Stimulated activated CD8-positive, alpha-beta memory T cell treated with anti-CD3 and anti-CD28 coated beads, Interleukin-7, amount 100 ng/mL, for 24 hours (primary cell): Measurements from ENCODE around the gene KATNAL2.
"Not testable (repeated sequence)": the region's sequence is repeated elsewhere in the genome, so short reads cannot be mapped to it uniquely, and the experiment has no call there.

ENCODE experiments used
- DNase-seq: peaks from one replicate; pipeline ENCODE4 v3.0.0-alpha.2; 2020; ENCODE audit warnings: low read depth

KATNAL2 gene

DNA sequence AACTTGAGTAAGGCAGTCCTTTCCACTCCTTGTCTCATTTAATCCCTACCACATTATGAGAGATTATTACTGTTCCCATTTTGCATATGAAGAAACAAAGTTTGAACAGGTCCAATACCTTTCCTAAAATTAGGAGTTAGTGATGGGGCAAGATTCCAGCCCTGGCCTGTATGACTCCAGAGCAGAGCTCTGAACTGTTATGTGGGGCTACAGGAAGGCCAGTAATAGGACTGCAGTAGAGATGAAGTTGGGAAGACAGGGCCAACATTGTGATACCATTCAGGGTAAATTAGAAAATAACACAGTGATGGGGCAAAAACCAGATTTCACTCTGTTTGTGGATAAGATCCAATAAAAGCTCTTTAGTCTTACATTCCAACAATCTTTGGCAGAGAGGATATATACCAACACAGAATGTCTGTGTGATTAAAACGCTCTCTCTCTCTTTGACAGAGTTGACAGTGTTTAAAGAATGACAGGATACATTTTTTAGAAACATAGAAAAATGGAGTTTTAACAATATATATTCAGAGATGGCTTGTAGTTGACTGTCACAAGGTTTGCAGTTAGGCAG, 22.7 kb downstream of the KATNAL2 start:
- DNase-seq: no peak

DNA sequence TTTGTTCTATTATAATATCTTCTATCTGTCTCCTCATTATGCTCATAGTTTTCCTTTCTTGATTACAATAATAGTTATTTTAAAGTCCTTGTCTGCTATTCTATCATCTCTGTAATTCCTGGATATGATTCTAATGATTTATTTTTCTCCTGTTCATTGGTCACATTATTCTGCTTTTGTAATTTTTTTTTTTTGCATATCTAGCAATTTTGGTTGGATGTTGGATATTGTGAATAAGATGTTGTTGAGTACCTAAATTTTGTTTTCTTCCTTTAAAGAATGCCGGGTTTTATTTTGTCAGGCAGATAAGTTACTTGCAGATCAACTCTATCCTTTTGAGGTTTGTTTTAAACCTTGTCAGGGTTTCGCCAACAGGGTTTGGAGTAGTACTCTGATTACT, 25.2 kb downstream of the KATNAL2 start:
- no peak for DNase-seq

DNA sequence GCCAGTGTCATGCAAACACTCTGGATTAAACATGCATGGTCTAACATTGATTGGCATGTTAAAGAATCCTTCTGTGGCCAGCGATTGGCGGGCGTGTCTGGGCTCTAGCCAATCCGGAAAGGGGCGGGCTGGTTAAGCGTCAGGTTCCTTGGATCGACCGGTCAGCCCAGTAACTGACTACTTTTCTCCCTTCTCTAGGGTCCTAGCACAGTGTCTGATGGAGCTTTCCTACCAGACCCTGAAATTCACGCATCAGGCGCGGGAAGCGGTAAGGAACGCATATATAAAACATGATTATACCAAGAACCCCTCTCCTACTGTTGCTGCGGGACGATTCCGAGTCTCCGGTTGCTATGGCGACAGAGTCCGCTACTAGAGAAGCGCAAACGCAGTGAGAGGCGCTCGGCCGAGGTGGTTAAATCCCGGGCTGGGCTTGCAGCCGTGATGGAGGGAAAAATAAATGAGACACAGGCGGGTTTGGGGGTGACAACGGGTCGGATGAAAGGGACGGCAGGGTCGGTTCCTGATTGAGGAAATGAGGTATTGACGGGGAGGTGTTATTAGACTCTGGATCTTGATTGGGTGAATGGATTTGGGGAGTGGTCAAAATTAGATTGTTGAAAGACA, 29.4 kb downstream of the KATNAL2 start:
- DNase-seq: peak; percentile 16

DNA sequence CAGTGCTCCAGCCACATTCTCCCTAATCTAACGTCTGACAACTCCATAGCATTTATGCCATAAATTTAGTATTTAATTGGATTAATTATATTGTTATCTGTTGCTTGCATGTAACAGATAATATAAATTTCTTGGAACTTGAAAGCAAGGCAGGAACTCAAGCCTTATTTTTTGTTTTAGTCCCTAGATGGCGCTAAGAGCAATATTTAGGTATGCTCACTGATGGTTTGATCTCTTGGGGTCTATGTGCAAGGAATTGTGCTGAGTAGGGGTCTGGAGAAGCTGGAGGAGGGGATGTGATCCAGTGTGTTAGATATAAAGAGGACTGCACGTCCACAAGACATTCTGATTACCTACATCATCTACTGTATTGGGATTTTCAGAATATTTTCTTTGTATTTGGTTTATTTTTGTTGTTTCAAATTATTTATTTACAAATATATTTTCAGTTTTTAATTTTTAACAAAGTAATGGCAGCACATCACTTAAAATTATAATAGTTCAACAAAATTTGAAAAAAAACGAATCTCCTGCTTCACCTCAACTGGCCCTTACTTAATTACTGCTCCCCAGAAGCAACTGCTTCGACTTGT, 32.8 kb downstream of the KATNAL2 start:
- DNase-seq: no peak

DNA sequence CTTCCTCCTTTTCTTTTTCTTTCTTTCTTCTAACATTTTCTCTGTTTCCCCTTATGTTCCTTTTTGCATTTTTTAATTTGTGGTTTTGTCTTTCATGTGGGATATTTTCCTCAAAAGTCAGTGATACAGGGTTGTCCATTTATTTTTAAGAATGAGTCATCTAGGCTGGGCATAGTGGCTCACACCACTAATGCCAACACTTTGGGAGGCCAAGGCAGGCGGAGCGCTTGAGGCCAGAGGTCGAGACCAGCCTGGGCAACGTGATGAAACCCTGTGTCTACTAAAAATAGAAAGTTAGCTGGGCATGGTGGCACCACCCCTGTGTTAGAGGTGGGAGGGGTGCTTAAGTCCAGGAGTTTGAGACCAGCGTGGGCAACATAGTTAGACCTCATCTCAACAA, 35.8 kb downstream of the KATNAL2 start:
- DNase-seq: no peak

DNA sequence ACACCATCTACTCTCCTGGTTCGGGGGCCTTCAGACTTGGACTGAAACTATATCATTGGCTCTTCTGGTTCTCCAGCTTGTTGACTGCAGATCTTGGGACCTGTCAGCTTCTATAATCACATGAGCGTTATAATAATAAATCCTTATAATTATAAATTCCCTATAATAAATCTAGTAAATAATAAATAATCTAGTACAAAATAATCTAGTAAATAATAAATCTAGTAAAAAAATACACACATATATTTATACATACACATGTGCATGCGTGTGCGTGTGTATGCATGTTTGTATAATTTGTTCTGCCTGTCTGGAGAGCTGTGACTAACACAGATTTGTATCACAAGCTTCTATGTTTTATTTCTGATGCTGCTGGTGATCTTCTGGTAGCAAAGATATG, 40.8 kb downstream of the KATNAL2 start:
- DNase-seq: no peak

DNA sequence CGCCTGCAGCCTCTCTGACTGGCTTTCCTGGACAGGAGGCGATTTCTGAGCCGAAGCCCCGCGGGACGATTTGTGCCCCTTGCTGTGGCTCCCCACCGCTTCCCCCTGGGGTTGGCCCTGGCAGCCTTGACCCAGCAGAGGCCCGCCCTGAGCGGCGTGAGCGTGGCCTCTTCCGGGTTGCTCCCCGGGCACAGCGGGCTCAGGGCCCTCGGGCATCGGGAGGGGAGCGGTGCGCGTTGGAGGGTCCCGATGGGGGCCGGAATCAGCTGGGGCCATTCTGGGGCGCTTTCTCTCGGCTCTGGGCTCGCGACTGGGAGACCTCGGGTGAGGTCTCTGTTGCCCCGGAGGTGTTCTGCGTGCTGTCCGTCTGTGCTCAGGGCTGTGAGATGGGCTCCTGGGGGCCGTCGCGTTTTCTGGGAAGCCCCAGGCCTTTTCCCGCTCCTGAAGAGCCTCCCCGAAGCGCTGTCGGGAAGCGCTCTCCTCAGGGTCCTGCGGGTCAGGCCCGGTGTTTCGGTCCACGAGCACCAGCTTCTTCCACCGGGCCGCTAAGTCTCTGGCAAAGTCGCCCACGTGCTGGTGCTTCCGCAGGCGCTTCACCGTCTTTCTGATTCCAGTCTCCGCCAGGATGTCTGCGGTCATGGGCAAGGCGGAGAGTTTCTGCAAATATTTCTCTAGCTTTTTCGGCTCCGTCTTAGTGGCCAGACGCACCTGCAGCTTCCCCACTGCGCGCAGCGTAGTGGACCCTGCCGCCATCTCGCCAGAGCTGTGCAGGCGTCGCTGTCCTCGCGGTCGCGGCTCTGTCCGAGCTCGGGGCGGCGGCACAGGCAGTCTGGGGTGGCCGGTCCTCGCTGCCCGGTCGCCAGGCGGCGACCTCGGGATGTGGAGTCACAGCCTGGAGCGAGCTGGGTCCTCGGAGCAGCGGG, 46.5 kb downstream of the KATNAL2 start:
- not testable (repeated sequence) for DNase-seq

DNA sequence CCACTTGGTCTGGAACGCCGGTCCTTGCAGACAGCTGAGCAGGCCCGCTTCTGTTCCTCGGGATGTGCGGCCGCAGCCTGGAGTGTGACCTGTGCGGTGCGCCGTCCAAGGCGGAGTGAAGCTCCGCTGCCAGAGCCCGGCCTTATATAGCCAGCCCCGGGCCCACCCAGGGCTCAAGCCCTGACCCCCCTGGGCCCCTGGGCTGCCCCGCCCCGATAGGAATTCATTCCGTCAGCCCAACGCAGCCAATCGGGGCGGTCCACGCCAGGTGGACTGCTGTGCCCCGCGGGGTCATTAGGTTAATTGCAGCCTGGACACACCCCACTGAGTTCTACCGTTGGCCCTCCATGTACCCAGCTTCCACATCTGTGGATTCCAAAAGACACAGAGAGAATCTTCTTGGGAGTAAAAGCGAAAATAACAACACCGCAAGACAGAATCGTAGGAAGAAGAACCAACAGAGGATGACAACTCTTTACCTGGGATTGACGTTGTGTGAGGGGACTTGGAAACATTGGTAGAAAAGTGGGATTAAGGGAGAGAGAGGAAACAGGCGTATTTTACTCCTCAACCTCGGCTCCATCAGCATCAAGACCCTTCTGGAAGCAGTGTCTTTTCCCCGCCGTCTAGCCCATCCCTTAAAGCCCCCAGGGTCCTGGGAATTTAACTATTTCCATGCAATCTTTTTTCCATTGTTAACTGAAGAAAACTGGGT, 47.3 kb downstream of the KATNAL2 start:
- not testable (repeated sequence) for DNase-seq

DNA sequence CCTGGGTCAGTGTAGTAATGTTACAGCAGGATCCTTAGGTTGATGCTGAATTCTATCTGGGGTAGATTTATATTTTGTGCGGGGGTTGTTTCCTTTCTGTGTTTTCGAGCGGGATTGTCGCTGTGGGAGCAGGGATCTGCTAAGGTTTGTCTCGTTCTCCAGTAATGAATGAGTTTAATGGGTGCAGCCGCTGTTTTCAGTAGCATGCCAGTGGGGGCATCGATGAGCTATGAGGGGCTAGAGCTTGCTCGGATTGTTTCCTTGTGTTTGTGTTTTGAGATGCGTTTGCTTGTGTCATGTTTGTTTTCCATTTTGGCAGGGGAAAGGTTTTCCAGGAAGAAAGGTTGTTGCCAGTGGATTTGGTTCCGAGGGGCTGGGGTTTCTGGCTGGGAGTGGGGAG, 48.9 kb downstream of the KATNAL2 start:
- DNase-seq: not testable (repeated sequence)

DNA sequence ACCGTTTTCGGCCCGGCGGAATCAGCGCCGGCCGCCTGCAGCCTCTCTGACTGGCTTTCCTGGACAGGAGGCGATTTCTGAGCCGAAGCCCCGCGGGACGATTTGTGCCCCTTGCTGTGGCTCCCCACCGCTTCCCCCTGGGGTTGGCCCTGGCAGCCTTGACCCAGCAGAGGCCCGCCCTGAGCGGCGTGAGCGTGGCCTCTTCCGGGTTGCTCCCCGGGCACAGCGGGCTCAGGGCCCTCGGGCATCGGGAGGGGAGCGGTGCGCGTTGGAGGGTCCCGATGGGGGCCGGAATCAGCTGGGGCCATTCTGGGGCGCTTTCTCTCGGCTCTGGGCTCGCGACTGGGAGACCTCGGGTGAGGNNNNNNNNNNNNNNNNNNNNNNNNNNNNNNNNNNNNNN, 52.1 kb downstream of the KATNAL2 start:
- DNase-seq: not testable (repeated sequence)

DNA sequence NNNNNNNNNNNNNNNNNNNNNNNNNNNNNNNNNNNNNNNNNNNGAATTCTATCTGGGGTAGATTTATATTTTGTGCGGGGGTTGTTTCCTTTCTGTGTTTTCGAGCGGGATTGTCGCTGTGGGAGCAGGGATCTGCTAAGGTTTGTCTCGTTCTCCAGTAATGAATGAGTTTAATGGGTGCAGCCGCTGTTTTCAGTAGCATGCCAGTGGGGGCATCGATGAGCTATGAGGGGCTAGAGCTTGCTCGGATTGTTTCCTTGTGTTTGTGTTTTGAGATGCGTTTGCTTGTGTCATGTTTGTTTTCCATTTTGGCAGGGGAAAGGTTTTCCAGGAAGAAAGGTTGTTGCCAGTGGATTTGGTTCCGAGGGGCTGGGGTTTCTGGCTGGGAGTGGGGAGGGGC, 102.5 kb downstream of the KATNAL2 start:
- DNase-seq: not testable (repeated sequence)

DNA sequence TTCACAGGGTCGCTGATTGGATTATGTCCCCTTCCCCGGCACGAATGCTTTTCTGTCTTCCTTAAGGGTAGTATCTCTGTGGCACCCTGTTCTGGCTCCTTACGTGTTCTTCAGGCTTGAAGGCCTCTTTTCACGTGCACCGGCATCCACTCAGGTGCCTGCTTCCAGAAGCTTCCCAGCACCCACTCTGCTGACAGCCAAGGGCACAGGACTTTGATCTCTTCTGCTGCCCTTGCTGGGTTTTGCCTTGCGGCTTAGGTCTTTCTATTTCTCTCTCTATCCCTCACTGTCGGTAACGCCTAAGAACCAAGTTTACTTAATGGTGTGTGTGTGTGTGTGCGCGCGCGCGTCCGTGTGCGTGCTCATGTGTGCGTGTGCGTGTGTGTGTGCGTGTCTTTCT, 103.4 kb downstream of the KATNAL2 start:
- DNase-seq: not testable (repeated sequence)

DNA sequence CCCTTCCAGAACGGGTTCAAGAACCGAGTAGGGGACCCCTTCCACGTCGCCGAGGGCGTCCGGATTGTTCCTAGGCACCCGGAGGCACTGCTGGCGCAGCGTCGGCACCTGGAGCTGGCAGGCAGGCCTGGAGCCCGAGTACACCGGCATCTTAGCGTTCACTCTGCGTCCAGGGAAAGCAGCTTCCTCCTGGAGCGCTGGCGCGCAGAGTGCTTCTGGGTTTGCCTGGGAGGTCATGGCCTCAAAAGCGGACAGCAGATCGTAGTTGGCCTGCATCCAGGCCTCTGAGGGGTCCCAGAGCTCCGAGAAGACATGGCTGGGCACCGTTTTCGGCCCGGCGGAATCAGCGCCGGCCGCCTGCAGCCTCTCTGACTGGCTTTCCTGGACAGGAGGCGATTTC, 105.4 kb downstream of the KATNAL2 start:
- not testable (repeated sequence) for DNase-seq

DNA sequence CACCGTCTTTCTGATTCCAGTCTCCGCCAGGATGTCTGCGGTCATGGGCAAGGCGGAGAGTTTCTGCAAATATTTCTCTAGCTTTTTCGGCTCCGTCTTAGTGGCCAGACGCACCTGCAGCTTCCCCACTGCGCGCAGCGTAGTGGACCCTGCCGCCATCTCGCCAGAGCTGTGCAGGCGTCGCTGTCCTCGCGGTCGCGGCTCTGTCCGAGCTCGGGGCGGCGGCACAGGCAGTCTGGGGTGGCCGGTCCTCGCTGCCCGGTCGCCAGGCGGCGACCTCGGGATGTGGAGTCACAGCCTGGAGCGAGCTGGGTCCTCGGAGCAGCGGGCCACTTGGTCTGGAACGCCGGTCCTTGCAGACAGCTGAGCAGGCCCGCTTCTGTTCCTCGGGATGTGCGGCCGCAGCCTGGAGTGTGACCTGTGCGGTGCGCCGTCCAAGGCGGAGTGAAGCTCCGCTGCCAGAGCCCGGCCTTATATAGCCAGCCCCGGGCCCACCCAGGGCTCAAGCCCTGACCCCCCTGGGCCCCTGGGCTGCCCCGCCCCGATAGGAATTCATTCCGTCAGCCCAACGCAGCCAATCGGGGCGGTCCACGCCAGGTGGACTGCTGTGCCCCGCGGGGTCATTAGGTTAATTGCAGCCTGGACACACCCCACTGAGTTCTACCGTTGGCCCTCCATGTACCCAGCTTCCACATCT, 106.5 kb downstream of the KATNAL2 start:
- DNase-seq: not testable (repeated sequence)

DNA sequence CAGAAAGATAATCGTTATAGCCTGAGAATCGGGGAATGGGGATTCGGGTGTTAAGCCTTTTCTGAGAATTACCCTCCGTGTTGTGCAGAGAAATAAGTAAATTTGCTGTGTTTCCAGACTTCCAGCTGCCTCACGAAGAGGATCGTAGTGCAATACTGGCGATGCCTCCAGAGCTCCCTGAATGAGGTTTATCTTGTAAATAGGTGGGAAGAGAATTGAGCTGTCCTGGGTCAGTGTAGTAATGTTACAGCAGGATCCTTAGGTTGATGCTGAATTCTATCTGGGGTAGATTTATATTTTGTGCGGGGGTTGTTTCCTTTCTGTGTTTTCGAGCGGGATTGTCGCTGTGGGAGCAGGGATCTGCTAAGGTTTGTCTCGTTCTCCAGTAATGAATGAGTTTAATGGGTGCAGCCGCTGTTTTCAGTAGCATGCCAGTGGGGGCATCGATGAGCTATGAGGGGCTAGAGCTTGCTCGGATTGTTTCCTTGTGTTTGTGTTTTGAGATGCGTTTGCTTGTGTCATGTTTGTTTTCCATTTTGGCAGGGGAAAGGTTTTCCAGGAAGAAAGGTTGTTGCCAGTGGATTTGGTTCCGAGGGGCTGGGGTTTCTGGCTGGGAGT, 108.3 kb downstream of the KATNAL2 start:
- DNase-seq: not testable (repeated sequence)

DNA sequence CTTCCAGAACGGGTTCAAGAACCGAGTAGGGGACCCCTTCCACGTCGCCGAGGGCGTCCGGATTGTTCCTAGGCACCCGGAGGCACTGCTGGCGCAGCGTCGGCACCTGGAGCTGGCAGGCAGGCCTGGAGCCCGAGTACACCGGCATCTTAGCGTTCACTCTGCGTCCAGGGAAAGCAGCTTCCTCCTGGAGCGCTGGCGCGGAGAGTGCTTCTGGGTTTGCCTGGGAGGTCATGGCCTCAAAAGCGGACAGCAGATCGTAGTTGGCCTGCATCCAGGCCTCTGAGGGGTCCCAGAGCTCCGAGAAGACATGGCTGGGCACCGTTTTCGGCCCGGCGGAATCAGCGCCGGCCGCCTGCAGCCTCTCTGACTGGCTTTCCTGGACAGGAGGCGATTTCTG, 111.3 kb downstream of the KATNAL2 start:
- not testable (repeated sequence) for DNase-seq

DNA sequence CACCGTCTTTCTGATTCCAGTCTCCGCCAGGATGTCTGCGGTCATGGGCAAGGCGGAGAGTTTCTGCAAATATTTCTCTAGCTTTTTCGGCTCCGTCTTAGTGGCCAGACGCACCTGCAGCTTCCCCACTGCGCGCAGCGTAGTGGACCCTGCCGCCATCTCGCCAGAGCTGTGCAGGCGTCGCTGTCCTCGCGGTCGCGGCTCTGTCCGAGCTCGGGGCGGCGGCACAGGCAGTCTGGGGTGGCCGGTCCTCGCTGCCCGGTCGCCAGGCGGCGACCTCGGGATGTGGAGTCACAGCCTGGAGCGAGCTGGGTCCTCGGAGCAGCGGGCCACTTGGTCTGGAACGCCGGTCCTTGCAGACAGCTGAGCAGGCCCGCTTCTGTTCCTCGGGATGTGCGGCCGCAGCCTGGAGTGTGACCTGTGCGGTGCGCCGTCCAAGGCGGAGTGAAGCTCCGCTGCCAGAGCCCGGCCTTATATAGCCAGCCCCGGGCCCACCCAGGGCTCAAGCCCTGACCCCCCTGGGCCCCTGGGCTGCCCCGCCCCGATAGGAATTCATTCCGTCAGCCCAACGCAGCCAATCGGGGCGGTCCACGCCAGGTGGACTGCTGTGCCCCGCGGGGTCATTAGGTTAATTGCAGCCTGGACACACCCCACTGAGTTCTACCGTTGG, 112.4 kb downstream of the KATNAL2 start:
- not testable (repeated sequence) for DNase-seq

DNA sequence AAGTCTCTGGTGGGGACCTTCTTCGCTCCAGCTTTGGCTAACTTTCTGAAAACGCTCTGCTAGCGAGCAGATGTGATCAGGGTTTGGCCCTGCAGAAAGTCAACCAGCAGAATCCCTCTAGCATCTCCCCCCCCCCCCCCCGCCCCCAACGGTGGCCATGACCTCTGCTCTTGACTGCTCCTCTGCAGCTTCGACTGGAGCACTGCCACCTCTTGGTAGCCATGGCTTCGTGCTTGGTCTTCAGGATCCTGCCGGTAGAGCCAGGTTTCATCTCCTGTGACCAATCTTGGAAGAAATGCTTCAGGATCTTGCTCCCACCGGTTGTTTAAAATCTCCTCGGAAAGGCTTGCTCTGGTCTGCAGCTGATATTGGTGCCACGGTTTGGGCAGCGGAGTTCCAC, 113.5 kb downstream of the KATNAL2 start:
- DNase-seq: not testable (repeated sequence)

DNA sequence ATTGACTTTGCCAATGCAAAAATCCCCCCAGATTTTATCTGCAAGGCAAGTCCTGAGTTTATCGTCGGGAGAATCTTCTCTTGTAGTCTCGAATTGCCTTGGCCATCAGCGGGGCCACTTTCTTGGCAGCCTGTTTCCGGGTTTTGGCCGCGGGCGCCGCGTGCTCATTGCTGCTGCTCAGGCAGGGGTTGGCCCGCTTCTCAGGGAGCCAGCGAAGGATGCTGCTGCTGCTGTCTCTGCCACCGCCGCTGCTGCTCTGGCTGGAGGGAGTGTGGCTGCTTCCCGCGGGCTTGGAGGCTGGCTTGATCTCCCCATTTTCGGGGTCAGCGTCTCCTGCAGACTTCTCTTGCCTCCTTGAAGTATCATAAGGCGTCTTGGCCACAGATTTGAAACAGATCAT, 115.5 kb downstream of the KATNAL2 start:
- no peak for DNase-seq

DNA sequence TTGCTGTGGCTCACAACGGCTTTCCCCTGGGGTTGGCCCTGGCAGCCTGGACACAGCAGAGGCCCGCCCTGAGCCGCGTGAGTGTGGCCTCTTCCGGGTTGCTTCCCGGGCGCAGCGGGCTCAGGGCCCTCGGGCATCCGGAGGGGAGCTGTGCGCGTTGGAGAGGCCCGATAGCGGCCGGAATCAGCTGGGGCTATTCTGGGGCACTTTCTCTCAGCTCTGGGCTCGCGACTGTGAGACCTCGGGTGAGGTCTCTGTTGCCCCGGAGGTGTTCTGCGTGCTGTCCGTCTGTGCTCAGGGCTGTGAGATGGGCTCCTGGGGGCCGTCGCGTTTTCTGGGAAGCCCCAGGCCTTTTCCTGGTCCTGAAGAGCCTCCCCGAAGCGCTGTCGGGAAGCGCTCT, 117.2 kb downstream of the KATNAL2 start:
- not testable (repeated sequence) for DNase-seq
